Daoy (cell line): ENCODE measurements around the gene RAB8B. TPM values are rescaled to one million over a fixed set of nuclear protein-coding genes. Genes with fewer than 3 reads are reported as not detected.

ENCODE experiments used
- DNase-seq: peaks from one replicate; pipeline ENCODE4 v3.0.0-alpha.2; 2015; ENCODE audit warnings: low read depth
- total RNA-seq: library from RNA; depleted of rRNA; stranded (reverse); fragments of >200 nt; shearing (Covaris generic); gene quantifications from 2 replicates; pipeline ENCODE4 v1.2.3, GENCODE V29; 2014; rRNA removed

RAB8B gene
- total RNA-seq, 1 experiment from 2014 or later = 29.4 TPM

DNA sequence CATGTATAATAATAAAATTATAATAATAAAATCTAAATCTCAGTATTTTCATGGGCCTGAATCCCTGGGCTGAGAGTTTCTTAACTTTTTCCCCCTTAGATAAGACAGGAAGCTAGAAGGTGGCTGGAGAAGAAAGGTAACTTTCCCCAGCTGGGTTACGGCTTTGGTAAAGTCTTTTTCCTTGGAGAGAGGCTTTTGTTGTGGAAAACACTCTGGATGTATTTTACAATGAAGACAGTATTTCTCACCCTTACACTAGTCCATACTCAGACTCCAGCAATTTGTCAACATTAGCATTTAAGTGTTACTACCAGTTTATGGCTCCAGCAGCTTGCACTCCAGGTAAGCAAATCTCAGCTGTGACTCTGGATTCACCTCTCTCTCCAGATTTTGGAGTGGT, 122.9 kb downstream of the RAB8B start:
- no peak for DNase-seq

DNA sequence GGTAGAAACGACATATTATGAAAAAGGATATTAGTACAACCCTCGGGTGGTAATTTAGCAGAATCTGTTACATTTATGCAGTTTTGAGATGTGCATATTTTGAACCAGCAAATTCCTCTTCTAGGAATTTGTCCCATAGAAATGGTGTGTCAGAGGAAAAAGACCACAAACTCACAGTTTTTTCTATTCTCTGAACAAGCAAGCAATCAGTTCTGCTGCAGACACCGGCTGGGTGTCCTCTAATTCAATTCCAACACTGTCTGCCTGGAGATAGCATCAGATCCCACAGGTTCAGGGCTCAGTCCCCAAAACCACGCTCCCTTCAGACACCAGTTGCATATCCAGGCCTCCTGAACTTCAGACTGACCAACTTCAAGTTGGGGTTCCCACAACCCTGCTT, 124.4 kb downstream of the RAB8B start:
- DNase-seq = no peak

DNA sequence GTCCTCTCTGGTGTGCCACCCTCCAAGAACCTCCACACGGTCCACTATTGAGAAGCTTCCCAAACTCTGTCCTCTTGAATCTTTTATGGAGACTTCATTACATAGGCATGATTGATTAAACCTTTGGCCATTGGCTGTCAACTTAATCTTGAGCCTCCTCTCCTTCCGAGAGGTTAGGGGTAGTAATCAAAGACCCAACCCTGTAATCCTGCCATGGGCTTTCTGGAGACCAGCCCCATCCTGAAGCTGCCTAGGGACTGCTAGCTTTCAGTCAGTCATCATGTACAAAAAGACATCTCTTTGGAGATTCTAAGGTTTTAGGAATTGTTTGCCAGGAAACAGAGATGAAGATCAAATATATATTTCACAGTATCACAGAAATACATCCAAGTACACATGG, 125.0 kb downstream of the RAB8B start:
- no peak for DNase-seq

Other genes starting within 250 kb of the RAB8B start
- 1,551 and 1,952 TPM in 2 replicates for gene TPM1, start 146.9 kb upstream of the RAB8B start, total RNA-seq
- gene LACTB, start 67.7 kb upstream of the RAB8B start, total RNA-seq = 60.3 and 61.8 TPM in 2 replicates
- gene RPS27L, start 32.1 kb upstream of the RAB8B start, total RNA-seq = 49.6 and 59.0 TPM in 2 replicates
- gene APH1B, start 88.0 kb downstream of the RAB8B start, total RNA-seq = 7.8 and 8.1 TPM in 2 replicates
- 5.0 and 5.2 TPM in 2 replicates for gene CA12, start 192.2 kb downstream of the RAB8B start, total RNA-seq